ENCODE results near the gene SUGCT. TPM values are rescaled to one million over a fixed set of nuclear protein-coding genes. Genes with fewer than 3 reads are reported as not detected.
A peak's percentile ranks its signal among the peaks of the same experiment; 100 is the strongest.

SUGCT gene
- polyA plus RNA-seq, 12 donors: 2.0 to 42.9 (median 2.8) TPM; not detected in 1

GRCh38 chr7:40822861-40823260, 688.1 kb downstream of the SUGCT start:
- no peak for DNase-seq

- DNase-seq: no peak
Observed at GRCh38 chr7:40824461-40824860, 689.7 kb downstream of the SUGCT start.

- peak; percentile 43 for DNase-seq
Observed at GRCh38 chr7:40826411-40827221, 691.8 kb downstream of the SUGCT start.

GRCh38 chr7:40827222-40828085, 692.6 kb downstream of the SUGCT start:
- DNase-seq: peak; percentile 9

- no peak for DNase-seq
Observed at GRCh38 chr7:40828686-40829600, 694.1 kb downstream of the SUGCT start.

GRCh38 chr7:40833191-40833887, 698.5 kb downstream of the SUGCT start:
- peak; percentile 15 for DNase-seq

GRCh38 chr7:40833888-40834234, 699.1 kb downstream of the SUGCT start:
- no peak for DNase-seq

GRCh38 chr7:40836218-40836617, 701.4 kb downstream of the SUGCT start:
- DNase-seq: no peak

- DNase-seq: no peak
Observed at GRCh38 chr7:40839881-40840280, 705.1 kb downstream of the SUGCT start.

- no peak for DNase-seq
Observed at GRCh38 chr7:40840990-40841389, 706.2 kb downstream of the SUGCT start.

- no peak for DNase-seq
Observed at GRCh38 chr7:40842641-40843040, 707.8 kb downstream of the SUGCT start.

GRCh38 chr7:40843338-40843985, 708.7 kb downstream of the SUGCT start:
- DNase-seq: no peak

GRCh38 chr7:40845943-40846342, 711.1 kb downstream of the SUGCT start:
- peak; percentile 21 for DNase-seq

- DNase-seq: no peak
Observed at GRCh38 chr7:40847921-40848320, 713.1 kb downstream of the SUGCT start.

- DNase-seq: no peak
Observed at GRCh38 chr7:40848541-40849221, 713.9 kb downstream of the SUGCT start.

- no peak for DNase-seq
Observed at GRCh38 chr7:40850017-40850416, 715.2 kb downstream of the SUGCT start.

GRCh38 chr7:40851001-40851400, 716.2 kb downstream of the SUGCT start:
- no peak for DNase-seq

- no peak for DNase-seq
Observed at GRCh38 chr7:40859076-40859475, 724.3 kb downstream of the SUGCT start.

- DNase-seq: no peak
Observed at GRCh38 chr7:40859965-40860543, 725.2 kb downstream of the SUGCT start.
